ENCODE results near the gene FOLR2.

- no peak for TF ChIP-seq USF2 (IDR thresholded peaks at IDR 0.05; ENCODE audit: borderline replicate concordance, low read depth, low read length)
- TF ChIP-seq CTCF (IDR thresholded peaks at IDR 0.05) = no peak
- no peak for TF ChIP-seq RCOR1 (IDR thresholded peaks at IDR 0.05; ENCODE audit: low read length)
- TF ChIP-seq RAD21 (IDR thresholded peaks at IDR 0.05; ENCODE audit: low read length) = no peak
- TF ChIP-seq, protein P1, sequence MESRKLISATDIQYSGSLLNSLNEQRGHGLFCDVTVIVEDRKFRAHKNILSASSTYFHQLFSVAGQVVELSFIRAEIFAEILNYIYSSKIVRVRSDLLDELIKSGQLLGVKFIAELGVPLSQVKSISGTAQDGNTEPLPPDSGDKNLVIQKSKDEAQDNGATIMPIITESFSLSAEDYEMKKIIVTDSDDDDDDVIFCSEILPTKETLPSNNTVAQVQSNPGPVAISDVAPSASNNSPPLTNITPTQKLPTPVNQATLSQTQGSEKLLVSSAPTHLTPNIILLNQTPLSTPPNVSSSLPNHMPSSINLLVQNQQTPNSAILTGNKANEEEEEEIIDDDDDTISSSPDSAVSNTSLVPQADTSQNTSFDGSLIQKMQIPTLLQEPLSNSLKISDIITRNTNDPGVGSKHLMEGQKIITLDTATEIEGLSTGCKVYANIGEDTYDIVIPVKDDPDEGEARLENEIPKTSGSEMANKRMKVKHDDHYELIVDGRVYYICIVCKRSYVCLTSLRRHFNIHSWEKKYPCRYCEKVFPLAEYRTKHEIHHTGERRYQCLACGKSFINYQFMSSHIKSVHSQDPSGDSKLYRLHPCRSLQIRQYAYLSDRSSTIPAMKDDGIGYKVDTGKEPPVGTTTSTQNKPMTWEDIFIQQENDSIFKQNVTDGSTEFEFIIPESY (IDR thresholded peaks at IDR 0.05; ENCODE audit: borderline replicate concordance, low read depth) = no peak
- no peak for TF ChIP-seq JUND (IDR thresholded peaks at IDR 0.05)
- no peak for TF ChIP-seq MAX (IDR thresholded peaks at IDR 0.05; ENCODE audit: low read depth)
- TF ChIP-seq CHD2 (IDR thresholded peaks at IDR 0.05; ENCODE audit: low read length, partially characterized antibody) = no peak
- TF ChIP-seq REST (IDR thresholded peaks at IDR 0.05; ENCODE audit: low read depth, low read length) = no peak
- TF ChIP-seq EP300 (IDR thresholded peaks at IDR 0.05; ENCODE audit: borderline replicate concordance in 1 of 2, low read depth in 1 of 2, low read length in 1 of 2) = no peak
- TF ChIP-seq EZH2phosphoT487 (IDR thresholded peaks at IDR 0.05; ENCODE audit: borderline replicate concordance, low read depth) = no peak
- TF ChIP-seq GABPA (IDR thresholded peaks at IDR 0.05; ENCODE audit: low read depth) = no peak
- TF ChIP-seq TAF1 (IDR thresholded peaks at IDR 0.05; ENCODE audit: borderline replicate concordance, low read depth, low read length) = no peak
- TF ChIP-seq NFIC (IDR thresholded peaks at IDR 0.05; ENCODE audit: borderline replicate concordance) = no peak
Measured at GRCh38 chr11:72226701-72227100, 10.1 kb downstream of the FOLR2 start.

Data from SK-N-SH (cell line).